H9 (cell line): ENCODE results near the gene ZNF705A. TPM values are rescaled to one million over a fixed set of nuclear protein-coding genes. Genes with fewer than 3 reads are reported as not detected.
"Not testable (repeated sequence)": the region's sequence is repeated elsewhere in the genome, so short reads cannot be mapped to it uniquely, and the experiment has no call there.

Experiments
- DNase-seq: peaks from one replicate; pipeline ENCODE4 v3.0.0-alpha.2; 2017
- H2AFZ ChIP-seq: one replicate; pipeline ENCODE4 v1.6.1; 2013; ENCODE audit warnings: mild to moderate bottlenecking, low read length, control low read depth, moderate library complexity
- H2AK5ac ChIP-seq: 2 replicates; pipeline ENCODE4 v1.6.1; 2013; ENCODE audit warnings: low read length, control low read depth, mixed read lengths; ENCODE audit not compliant: insufficient read length
- H2BK120ac ChIP-seq: one replicate; pipeline ENCODE4 v1.6.1; 2013; ENCODE audit warnings: low read depth, mild to moderate bottlenecking, low read length, control low read depth, inconsistent platforms; ENCODE audit not compliant: poor library complexity, severe bottlenecking
- H2BK12ac ChIP-seq: 2 replicates; pipeline ENCODE4 v1.6.1; 2013; ENCODE audit warnings: low read length, control low read depth, mixed read lengths, low read depth; ENCODE audit not compliant: insufficient read length
- H2BK15ac ChIP-seq: 2 replicates; pipeline ENCODE4 v1.6.1; 2013; ENCODE audit warnings: low read depth, low read length, control low read depth
- H2BK20ac ChIP-seq: one replicate; pipeline ENCODE4 v1.6.1; 2013; ENCODE audit warnings: low read depth, mild to moderate bottlenecking, low read length, control low read depth, inconsistent platforms; ENCODE audit not compliant: poor library complexity, severe bottlenecking
- H2BK5ac ChIP-seq: 2 replicates; pipeline ENCODE4 v1.6.1; 2013; ENCODE audit warnings: low read length, control low read depth, mixed read lengths; ENCODE audit not compliant: insufficient read length
- H3K14ac ChIP-seq: 2 replicates; pipeline ENCODE4 v1.6.1; 2013; ENCODE audit warnings: low read length, control low read depth; ENCODE audit not compliant: insufficient read depth
- H3K18ac ChIP-seq: 2 replicates; pipeline ENCODE4 v1.6.1; 2013; ENCODE audit warnings: low read depth, mild to moderate bottlenecking, mixed read lengths, low read length, control low read depth; ENCODE audit not compliant: insufficient read length
- H3K23ac ChIP-seq: 2 replicates; pipeline ENCODE4 v1.6.1; 2013; ENCODE audit warnings: low read length, control low read depth, mixed read lengths, low read depth; ENCODE audit not compliant: insufficient read length
- H3K23me2 ChIP-seq: 2 replicates; pipeline ENCODE4 v1.6.1; 2013; ENCODE audit warnings: low read depth, mild to moderate bottlenecking, mixed read lengths, low read length, control low read depth; ENCODE audit not compliant: insufficient read length, poor library complexity, severe bottlenecking
- H3K27ac ChIP-seq: 2 replicates; pipeline ENCODE4 v1.5.1; 2013; ENCODE audit warnings: low read length, control low read depth, mixed read lengths, low read depth; ENCODE audit not compliant: insufficient read length
- H3K27me3 ChIP-seq: 2 replicates; pipeline ENCODE4 v1.6.1; 2013; ENCODE audit warnings: low read length, control low read depth, inconsistent platforms; ENCODE audit not compliant: insufficient read depth
- H3K4ac ChIP-seq: 2 replicates; pipeline ENCODE4 v1.6.1; 2013; ENCODE audit warnings: low read depth, mild to moderate bottlenecking, control low read depth, inconsistent platforms, low read length, moderate library complexity
- H3K4me1 ChIP-seq: 2 replicates; pipeline ENCODE4 v1.6.1; 2013; ENCODE audit warnings: low read length, control low read depth, inconsistent platforms; ENCODE audit not compliant: insufficient read depth
- H3K4me2 ChIP-seq: 2 replicates; pipeline ENCODE4 v1.6.1; 2013; ENCODE audit warnings: low read length, control low read depth, mixed read lengths; ENCODE audit not compliant: insufficient read length, insufficient read depth
- H3K56ac ChIP-seq: 2 replicates; pipeline ENCODE4 v1.6.1; 2013; ENCODE audit warnings: low read depth, mild to moderate bottlenecking, mixed read lengths, low read length, control low read depth; ENCODE audit not compliant: insufficient read length
- H3K79me1 ChIP-seq: 2 replicates; pipeline ENCODE4 v1.6.1; 2013; ENCODE audit warnings: low read depth, mild to moderate bottlenecking, moderate library complexity, low read length, control low read depth, inconsistent platforms; ENCODE audit not compliant: insufficient read depth, poor library complexity, severe bottlenecking
- H3K79me2 ChIP-seq: 2 replicates; pipeline ENCODE4 v1.6.1; 2013; ENCODE audit warnings: low read length, control low read depth, inconsistent platforms; ENCODE audit not compliant: insufficient read depth
- H3K9ac ChIP-seq: 2 replicates; pipeline ENCODE4 v1.6.1; 2013; ENCODE audit warnings: low read length, control low read depth, mixed read lengths; ENCODE audit not compliant: insufficient read length; ENCODE audit errors: extremely low read depth
- H3K9me3 ChIP-seq: one replicate; pipeline ENCODE4 v1.6.1; 2013; ENCODE audit warnings: low read depth, low read length, inconsistent platforms; ENCODE audit not compliant: control insufficient read depth
- H3T11ph ChIP-seq: one replicate; pipeline ENCODE4 v1.6.1; 2013; ENCODE audit warnings: mild to moderate bottlenecking, low read length, control low read depth, inconsistent platforms
- H4K20me1 ChIP-seq: one replicate; pipeline ENCODE4 v1.6.1; 2013; ENCODE audit not compliant: control insufficient read depth, insufficient read length, insufficient read depth
- H4K5ac ChIP-seq: 2 replicates; pipeline ENCODE4 v1.6.1; 2013; ENCODE audit warnings: low read depth, mild to moderate bottlenecking, mixed read lengths, low read length, control low read depth; ENCODE audit not compliant: insufficient read length
- H4K8ac ChIP-seq: replicated peaks from 2 replicates; pipeline ENCODE4 v1.6.1; 2013; ENCODE audit warnings: low read length, control low read depth, mixed read lengths, low read depth; ENCODE audit not compliant: insufficient read length
- H4K91ac ChIP-seq: 2 replicates; pipeline ENCODE4 v1.6.1; 2013; ENCODE audit warnings: low read depth, mild to moderate bottlenecking, moderate library complexity, mixed read lengths, low read length, control low read depth; ENCODE audit not compliant: insufficient read length
- H3K27ac Mint-ChIP-seq, 3 experiments: 2 replicates in 2 of 3; 3 replicates in 1 of 3; pipeline ENCODE4 v1.8.0; 2020 to 2021; ENCODE audit warnings: mixed read lengths in 3 of 3, mild to moderate bottlenecking in 1 of 3, moderate library complexity in 1 of 3
- H3K27me3 Mint-ChIP-seq: 2 replicates; pipeline ENCODE4 v1.8.0; 2021; ENCODE audit warnings: low read depth, mild to moderate bottlenecking, moderate library complexity, mixed read lengths
- H3K36me3 Mint-ChIP-seq, 3 experiments: 2 replicates in 2 of 3; 3 replicates in 1 of 3; pipeline ENCODE4 v1.8.0; 2020 to 2021; ENCODE audit warnings: low read depth in 3 of 3, mixed read lengths in 3 of 3; ENCODE audit not compliant: insufficient read depth in 1 of 3
- H3K4me1 Mint-ChIP-seq, 2 experiments: 2 replicates each; pipeline ENCODE4 v1.8.0; 2020; ENCODE audit warnings: mixed read lengths in 2 of 2
- H3K4me3 Mint-ChIP-seq, 2 experiments: 2 replicates in 1 of 2; 3 replicates in 1 of 2; pipeline ENCODE4 v1.8.0; 2020 to 2021; ENCODE audit warnings: mild to moderate bottlenecking in 2 of 2, mixed read lengths in 2 of 2, moderate library complexity in 1 of 2
- H3K9me3 Mint-ChIP-seq, 2 experiments: 2 replicates in 1 of 2; 3 replicates in 1 of 2; pipeline ENCODE4 v1.8.0; 2020; ENCODE audit warnings: mild to moderate bottlenecking in 2 of 2, mixed read lengths in 2 of 2, moderate library complexity in 1 of 2
- WGBS: extraction: QIAGEN DNeasy Blood & Tissue Kit; methylation state at CpG from one replicate; pipeline ENCODE4 v1.1.7; 2013; ENCODE audit warnings: missing lambda C conversion rate, low lambda C conversion rate, mixed read lengths; ENCODE audit not compliant: insufficient read length; ENCODE audit errors: extremely low coverage; 5-methylcytosine and 5-hydroxymethylcytosine counted together
- total RNA-seq: library from RNA; stranded (reverse); gene quantifications from 2 replicates; pipeline ENCODE4 v1.2.1, GENCODE V29; 2021

The ZNF705A gene
- total RNA-seq, 1 experiment from 2014 or later: not detected

DNA sequence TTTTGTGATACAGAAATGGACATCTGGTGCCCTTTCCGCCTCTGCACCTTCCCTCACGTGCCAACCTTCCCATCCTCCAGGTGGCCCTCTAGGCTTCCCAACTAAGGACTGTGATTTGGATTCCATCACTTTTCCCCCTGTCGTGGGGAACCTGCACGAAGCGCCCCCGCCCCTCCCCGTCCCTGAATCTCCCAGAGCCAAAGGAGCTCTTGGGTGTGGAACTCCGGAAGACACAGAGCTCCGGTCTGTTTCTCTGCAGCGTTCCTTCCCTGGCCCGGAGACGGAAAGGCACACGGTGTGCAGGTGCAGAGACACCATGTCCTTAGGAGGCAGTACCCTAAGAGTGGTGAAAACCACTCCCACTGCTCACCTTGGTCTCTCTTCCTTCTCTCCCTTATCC, 66.8 kb downstream of the ZNF705A start:
- H3K4me3 Mint-ChIP-seq, H3K27ac Mint-ChIP-seq, H3K23me2 ChIP-seq, H2BK5ac ChIP-seq, H2AK5ac ChIP-seq, H4K5ac ChIP-seq, H3K9me3 ChIP-seq, H3K4ac ChIP-seq, H3K14ac ChIP-seq, H2BK12ac ChIP-seq, H3K18ac ChIP-seq, H3K23ac ChIP-seq, H3K4me1 ChIP-seq, H2AFZ ChIP-seq, H3K79me1 ChIP-seq, H3K4me2 ChIP-seq, H4K8ac ChIP-seq, H4K91ac ChIP-seq, H3K79me2 ChIP-seq, H3K27ac ChIP-seq, H3K56ac ChIP-seq, H2BK15ac ChIP-seq, DNase-seq, H4K20me1 ChIP-seq, H3K9ac ChIP-seq, H2BK20ac ChIP-seq, H2BK120ac ChIP-seq, H3K36me3 Mint-ChIP-seq, H3T11ph ChIP-seq, H3K27me3 ChIP-seq, H3K9me3 Mint-ChIP-seq: not testable (repeated sequence)
- no CpG with 5 or more reads among the region's 13 CpGs for WGBS
- Mint-ChIP-seq H3K27me3 (peaks cover 20% of the 10 kb centered on the region), H3K4me1 (peaks cover 12 to 18% of the 10 kb centered on the region in 2 experiments)

DNA sequence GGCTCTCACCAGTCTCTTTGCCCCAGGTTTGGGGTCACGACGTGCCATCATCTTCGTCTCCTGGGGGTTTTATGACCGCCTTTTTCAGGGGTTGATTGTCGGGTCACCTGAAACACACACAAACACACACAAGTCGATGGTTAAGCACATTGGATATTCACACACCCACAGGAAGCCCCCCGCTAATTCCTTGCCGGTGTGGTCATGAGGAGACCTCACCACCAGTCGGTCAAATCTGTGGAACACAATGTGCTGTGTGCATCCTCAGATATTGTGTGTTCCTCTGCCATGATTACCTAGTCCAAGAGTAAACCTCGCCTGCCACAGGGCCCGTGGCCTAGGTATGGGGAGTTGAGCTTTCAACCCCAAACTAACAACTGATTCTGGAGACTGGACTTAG, 68.0 kb downstream of the ZNF705A start:
- H3K4me1 Mint-ChIP-seq: peaks cover 4 to 10% of the 10 kb centered on the region in 2 experiments
- peaks cover 15% of the 10 kb centered on the region for H3K27me3 Mint-ChIP-seq
- H3K56ac ChIP-seq, H3K4me3 Mint-ChIP-seq, H3K9me3 Mint-ChIP-seq, H3K18ac ChIP-seq, H2BK15ac ChIP-seq, H2BK120ac ChIP-seq, H4K8ac ChIP-seq, H3K27ac Mint-ChIP-seq, H3K9ac ChIP-seq, H2AK5ac ChIP-seq, H3K79me2 ChIP-seq, H2BK12ac ChIP-seq, H4K91ac ChIP-seq, H3K4me1 ChIP-seq, H2BK5ac ChIP-seq, H3K36me3 Mint-ChIP-seq, H3K9me3 ChIP-seq, DNase-seq, H2BK20ac ChIP-seq, H3K23ac ChIP-seq, H3K23me2 ChIP-seq, H4K5ac ChIP-seq, H2AFZ ChIP-seq, H3K79me1 ChIP-seq, H3K4ac ChIP-seq, H3K14ac ChIP-seq, H4K20me1 ChIP-seq, H3K27me3 ChIP-seq, H3K27ac ChIP-seq, H3T11ph ChIP-seq, H3K4me2 ChIP-seq: not testable (repeated sequence)
- WGBS: no CpG with 5 or more reads among the region's 11 CpGs
